Activated CD4-positive, CD25-positive, alpha-beta regulatory T cell treated with anti-CD3 and anti-CD28 coated beads, Interleukin-2, amount 50 U/mL, for 72 hours (primary cell): ENCODE measurements around the gene COL9A2.

Experiments
- DNase-seq: peaks from one replicate; pipeline ENCODE4 v3.0.0; 2021

The COL9A2 gene

GRCh38 chr1:40256401-40257084 lies 60.5 kb downstream of the COL9A2 start:
- no peak for DNase-seq

- DNase-seq: no peak
Observed at GRCh38 chr1:40255231-40255630, 61.9 kb downstream of the COL9A2 start.

- DNase-seq: no peak
Observed at GRCh38 chr1:40252601-40253000, 64.5 kb downstream of the COL9A2 start.

- no peak for DNase-seq
Observed at GRCh38 chr1:40251456-40251855, 65.6 kb downstream of the COL9A2 start.
